H7 (cell line): ENCODE data around the gene COL26A1. TPM values are rescaled to one million over a fixed set of nuclear protein-coding genes. Genes with fewer than 3 reads are reported as not detected.

ENCODE experiments used
- DNase-seq: peaks from one replicate; pipeline ENCODE4 v3.0.0; 2012
- H3K27me3 ChIP-seq: 2 replicates; pipeline ENCODE4 v1.6.0; 2011; ENCODE audit warnings: mild to moderate bottlenecking, low read length; ENCODE audit not compliant: control insufficient read depth, insufficient read depth
- H3K36me3 ChIP-seq: replicated peaks from 2 replicates; pipeline ENCODE4 v1.5.1; 2011; ENCODE audit warnings: low read length; ENCODE audit not compliant: control insufficient read depth, insufficient read depth
- H3K4me3 ChIP-seq: 2 replicates; pipeline ENCODE4 v1.5.1; 2011; ENCODE audit warnings: low read depth, mild to moderate bottlenecking, control low read depth, low read length, moderate library complexity; ENCODE audit not compliant: insufficient read depth
- total RNA-seq: library from RNA; depleted of rRNA; stranded (reverse); fragments of >200 nt; shearing (Covaris generic); gene quantifications from 2 replicates; pipeline ENCODE4 v1.2.3, GENCODE V29; 2014

COL26A1 gene
- total RNA-seq, 1 experiment from 2014 or later = 77.5 TPM

GRCh38 chr7:101588131-101588935 is 225.7 kb downstream of the COL26A1 start:
- DNase-seq = peak; percentile 24
- H3K36me3 ChIP-seq = no peaks in the 10 kb centered on the region
- H3K4me3 ChIP-seq = no peak overlapping the region
- H3K27me3 ChIP-seq = no peaks in the 10 kb centered on the region

- H3K36me3 ChIP-seq = no peaks in the 10 kb centered on the region
- peak; percentile 27 for DNase-seq
- H3K27me3 ChIP-seq = no peaks in the 10 kb centered on the region
- no peak overlapping the region for H3K4me3 ChIP-seq
Measured at GRCh38 chr7:101589052-101589451, 226.4 kb downstream of the COL26A1 start.

- peak; percentile 23 for DNase-seq
- Histone ChIP-seq H3K36me3 (no peaks in the 10 kb centered on the region), H3K4me3 (no peak overlapping the region), H3K27me3 (no peaks in the 10 kb centered on the region)
Measured at GRCh38 chr7:101589976-101590662, 227.4 kb downstream of the COL26A1 start.

- DNase-seq = peak; percentile 40
- no peaks in the 10 kb centered on the region for H3K36me3 ChIP-seq
- H3K4me3 ChIP-seq = no peak overlapping the region
- H3K27me3 ChIP-seq = no peaks in the 10 kb centered on the region
Measured at GRCh38 chr7:101590663-101591435, 228.2 kb downstream of the COL26A1 start.

GRCh38 chr7:101591504-101591903 is 228.8 kb downstream of the COL26A1 start:
- no peaks in the 10 kb centered on the region for H3K36me3 ChIP-seq
- no peak for DNase-seq
- no peak overlapping the region for H3K4me3 ChIP-seq
- no peaks in the 10 kb centered on the region for H3K27me3 ChIP-seq

DNA sequence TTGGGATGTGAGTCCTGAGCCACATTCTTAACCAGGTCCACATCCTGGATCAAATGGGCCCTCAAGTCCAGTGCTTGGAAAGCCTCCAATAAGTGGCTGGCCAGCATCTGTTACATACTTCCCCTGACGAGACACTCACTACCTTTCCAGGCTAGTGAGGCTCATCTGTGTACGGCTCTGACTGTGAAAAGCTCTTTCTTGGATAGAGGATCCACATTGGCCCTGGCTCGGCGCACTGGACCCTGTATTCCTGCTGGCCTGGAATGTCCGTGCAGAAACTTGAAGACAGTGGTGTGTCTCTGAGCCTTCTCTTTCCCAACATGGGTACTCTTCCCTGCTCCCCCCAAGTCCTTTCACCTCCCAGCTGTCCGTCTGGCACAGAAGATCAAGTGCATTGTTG is 230.9 kb downstream of the COL26A1 start:
- Histone ChIP-seq H3K27me3 (no peaks in the 10 kb centered on the region), H3K36me3 (no peaks in the 10 kb centered on the region), H3K4me3 (no peak overlapping the region)
- DNase-seq = no peak

DNA sequence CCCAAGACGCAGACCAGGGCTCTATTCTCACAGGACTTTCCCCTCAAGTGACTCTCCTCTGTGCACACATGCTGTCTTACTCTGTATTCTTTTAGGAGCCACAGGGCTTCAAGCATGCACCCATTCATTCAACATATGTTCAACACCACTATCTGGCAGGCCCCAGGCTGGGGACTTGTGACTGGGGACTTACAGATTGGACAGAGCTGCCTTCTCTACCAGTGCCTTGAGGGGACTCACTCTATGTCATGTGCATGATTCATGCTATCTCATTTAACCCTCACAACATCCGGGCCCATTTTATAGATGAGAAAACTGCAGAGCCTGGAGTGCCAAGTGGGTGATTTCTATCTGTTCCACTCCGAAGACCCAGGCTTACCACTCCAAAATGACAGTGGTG is 232.1 kb downstream of the COL26A1 start:
- Histone ChIP-seq H3K36me3 (no peaks in the 10 kb centered on the region), H3K4me3 (no peak overlapping the region), H3K27me3 (no peaks in the 10 kb centered on the region)
- DNase-seq = no peak

GRCh38 chr7:101595246-101595645 is 232.6 kb downstream of the COL26A1 start:
- Histone ChIP-seq H3K4me3 (no peak overlapping the region), H3K36me3 (no peaks in the 10 kb centered on the region), H3K27me3 (no peaks in the 10 kb centered on the region)
- no peak for DNase-seq

DNA sequence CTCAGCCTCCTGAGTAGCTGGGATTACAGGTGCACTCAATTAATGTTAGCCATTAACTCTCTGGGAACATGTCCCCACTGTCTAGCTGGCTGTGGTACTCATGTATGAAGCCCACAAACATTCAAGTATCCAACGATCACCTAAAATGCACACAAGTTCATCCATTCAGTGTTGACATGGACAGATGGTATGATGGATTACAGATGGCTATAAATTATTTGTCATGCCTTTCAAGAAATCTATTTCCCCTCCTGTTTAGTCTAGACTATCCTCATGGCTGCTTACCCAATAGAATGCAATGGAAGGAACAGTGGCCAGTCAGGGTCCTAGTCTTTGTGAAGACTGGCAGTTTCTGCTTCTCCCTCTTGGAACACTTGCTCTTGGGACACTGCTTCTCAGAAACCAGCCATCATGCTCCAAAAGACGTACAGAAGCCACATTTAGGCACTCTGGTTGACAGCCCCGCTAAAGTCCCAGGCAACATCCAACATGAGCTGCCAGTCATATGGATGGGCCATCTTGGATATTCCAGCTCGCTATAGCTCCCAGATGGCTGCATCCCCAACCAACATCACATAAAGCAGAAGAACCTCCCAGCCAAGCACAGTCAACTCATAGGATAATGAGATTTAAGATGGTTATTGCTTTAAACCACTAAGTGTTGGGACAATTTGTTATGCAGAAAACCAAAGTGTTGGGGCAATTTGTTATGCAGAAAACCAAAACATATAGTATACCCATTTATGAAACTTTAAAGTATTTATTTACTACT is 233.3 kb downstream of the COL26A1 start:
- DNase-seq = no peak
- Histone ChIP-seq H3K36me3 (no peaks in the 10 kb centered on the region), H3K27me3 (no peaks in the 10 kb centered on the region), H3K4me3 (no peak overlapping the region)

GRCh38 chr7:101596898-101597297 is 234.2 kb downstream of the COL26A1 start:
- Histone ChIP-seq H3K4me3 (no peak overlapping the region), H3K36me3 (no peaks in the 10 kb centered on the region), H3K27me3 (no peaks in the 10 kb centered on the region)
- DNase-seq = no peak

GRCh38 chr7:101597941-101598340 is 235.3 kb downstream of the COL26A1 start:
- Histone ChIP-seq H3K36me3 (no peaks in the 10 kb centered on the region), H3K4me3 (no peak overlapping the region), H3K27me3 (no peaks in the 10 kb centered on the region)
- peak; percentile 25 for DNase-seq

- Histone ChIP-seq H3K4me3 (no peak overlapping the region), H3K27me3 (no peaks in the 10 kb centered on the region), H3K36me3 (no peaks in the 10 kb centered on the region)
- DNase-seq = peak; percentile 37
Measured at GRCh38 chr7:101598422-101598985, 235.8 kb downstream of the COL26A1 start.

GRCh38 chr7:101598986-101599771 is 236.5 kb downstream of the COL26A1 start:
- Histone ChIP-seq H3K27me3 (no peaks in the 10 kb centered on the region), H3K4me3 (no peak overlapping the region), H3K36me3 (no peaks in the 10 kb centered on the region)
- peak; percentile 36 for DNase-seq
